Activated CD8-positive, alpha-beta T cell treated with anti-CD3 and anti-CD28 coated beads for 36 hours (primary cell): ENCODE measurements around the gene RAPGEF1. TPM values are rescaled to one million over a fixed set of nuclear protein-coding genes. Genes with fewer than 3 reads are reported as not detected.

ENCODE experiments used
- ATAC-seq: fragments of 200-7000 bp; cut with Tn5 transposase; one replicate; pipeline ENCODE4 v1.10.0; 2021; ENCODE audit warnings: mild to moderate bottlenecking, moderate library complexity
- CTCF ChIA-PET: fragments of 350-600 bp; sonication (Branson Sonifier 250); formaldehyde crosslinking; loops from one replicate; lab custom pipeline; 2021; ENCODE audit warnings: antibody characterized with exemption; lab: Charles Lee
- POLR2A ChIA-PET: fragments of 350-600 bp; sonication (Branson Sonifier 250); formaldehyde crosslinking; loops from one replicate; lab custom pipeline; 2021; ENCODE audit warnings: antibody characterized with exemption; lab: Charles Lee
- DNase-seq: peaks from one replicate; pipeline ENCODE4 v3.0.0-alpha.2; 2020
- H3K27ac Mint-ChIP-seq: one replicate; pipeline ENCODE4 v1.8.0; 2021; ENCODE audit warnings: mild to moderate bottlenecking, mixed read lengths
- H3K27me3 Mint-ChIP-seq: one replicate; pipeline ENCODE4 v1.8.0; 2021; ENCODE audit warnings: mixed read lengths
- H3K36me3 Mint-ChIP-seq: one replicate; pipeline ENCODE4 v1.8.0; 2021; ENCODE audit warnings: low read depth, mixed read lengths
- H3K4me1 Mint-ChIP-seq: one replicate; pipeline ENCODE4 v1.8.0; 2021; ENCODE audit warnings: low read depth, mixed read lengths
- H3K4me3 Mint-ChIP-seq: one replicate; pipeline ENCODE4 v1.8.0; 2021; ENCODE audit warnings: mild to moderate bottlenecking, moderate library complexity, mixed read lengths
- H3K9me3 Mint-ChIP-seq: one replicate; pipeline ENCODE4 v1.8.0; 2021; ENCODE audit warnings: mixed read lengths
- intact Hi-C: fragments of 100-400 bp; cut with micrococcal nuclease; formaldehyde crosslinking; loops from one replicate; pipeline ENCODE4 v1.10.0; 2022
- total RNA-seq, 2 experiments: library from RNA; stranded (reverse); gene quantifications; one replicate each; pipeline ENCODE4 v1.2.3, GENCODE V29; 2021
- TF ChIP-seq, protein P1 (sequence below): fragments of 200-600 bp; IDR thresholded peaks from one replicate; pipeline ENCODE4 v1.8.0; 2022; ENCODE audit warnings: antibody characterized with exemption, mild to moderate bottlenecking

Gene RAPGEF1
- total RNA-seq, 2 experiments from 2014 or later: 84.5 to 85.2 TPM

DNA sequence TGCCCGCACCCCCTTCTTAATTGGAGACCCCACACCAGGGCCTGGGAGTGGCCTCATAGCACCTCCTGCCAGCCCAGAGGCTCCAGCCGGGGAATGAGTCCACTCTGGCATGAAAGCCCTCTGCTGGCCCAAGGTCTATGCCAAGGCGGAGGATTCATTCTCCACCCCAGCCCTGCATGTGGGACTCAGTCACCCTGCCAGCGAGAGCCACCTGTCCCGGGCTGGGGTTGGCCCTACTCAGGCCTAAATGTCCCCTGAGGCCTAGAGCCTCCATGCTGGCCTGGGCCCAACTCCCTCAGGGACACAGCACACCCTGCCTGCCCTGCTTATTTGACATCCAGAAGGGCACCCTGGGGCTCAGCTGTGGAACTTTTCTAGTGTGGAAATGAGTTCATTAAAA, 1.0 kb upstream of the RAPGEF1 start:
- Mint-ChIP-seq H3K36me3 (peaks cover 17% of the 10 kb centered on the region), H3K4me1 (peaks cover 56% of the 10 kb centered on the region), H3K27ac (no peak overlapping the region), H3K27me3 (no peaks in the 10 kb centered on the region), H3K4me3 (peak overlapping the region; percentile 70), H3K9me3 (no peaks in the 10 kb centered on the region)
- no peak for ATAC-seq
- TF ChIP-seq, protein P1, sequence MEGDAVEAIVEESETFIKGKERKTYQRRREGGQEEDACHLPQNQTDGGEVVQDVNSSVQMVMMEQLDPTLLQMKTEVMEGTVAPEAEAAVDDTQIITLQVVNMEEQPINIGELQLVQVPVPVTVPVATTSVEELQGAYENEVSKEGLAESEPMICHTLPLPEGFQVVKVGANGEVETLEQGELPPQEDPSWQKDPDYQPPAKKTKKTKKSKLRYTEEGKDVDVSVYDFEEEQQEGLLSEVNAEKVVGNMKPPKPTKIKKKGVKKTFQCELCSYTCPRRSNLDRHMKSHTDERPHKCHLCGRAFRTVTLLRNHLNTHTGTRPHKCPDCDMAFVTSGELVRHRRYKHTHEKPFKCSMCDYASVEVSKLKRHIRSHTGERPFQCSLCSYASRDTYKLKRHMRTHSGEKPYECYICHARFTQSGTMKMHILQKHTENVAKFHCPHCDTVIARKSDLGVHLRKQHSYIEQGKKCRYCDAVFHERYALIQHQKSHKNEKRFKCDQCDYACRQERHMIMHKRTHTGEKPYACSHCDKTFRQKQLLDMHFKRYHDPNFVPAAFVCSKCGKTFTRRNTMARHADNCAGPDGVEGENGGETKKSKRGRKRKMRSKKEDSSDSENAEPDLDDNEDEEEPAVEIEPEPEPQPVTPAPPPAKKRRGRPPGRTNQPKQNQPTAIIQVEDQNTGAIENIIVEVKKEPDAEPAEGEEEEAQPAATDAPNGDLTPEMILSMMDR: no peak
- ChIA-PET POLR2A (interaction anchor here (1.5 to 2.7 kb wide), 2 partner anchors 14 to 113 kb away, joined by 4 to 9 read pairs; no protein-coding TSS in a partner anchor), CTCF (interaction anchor here (0.7 to 8.4 kb wide), 33 partner anchors 8 to 262 kb away, joined by 3 to 115 read pairs (median 6); no protein-coding TSS in a partner anchor)
- no peak for DNase-seq
- intact Hi-C loops: no loop called here

DNA sequence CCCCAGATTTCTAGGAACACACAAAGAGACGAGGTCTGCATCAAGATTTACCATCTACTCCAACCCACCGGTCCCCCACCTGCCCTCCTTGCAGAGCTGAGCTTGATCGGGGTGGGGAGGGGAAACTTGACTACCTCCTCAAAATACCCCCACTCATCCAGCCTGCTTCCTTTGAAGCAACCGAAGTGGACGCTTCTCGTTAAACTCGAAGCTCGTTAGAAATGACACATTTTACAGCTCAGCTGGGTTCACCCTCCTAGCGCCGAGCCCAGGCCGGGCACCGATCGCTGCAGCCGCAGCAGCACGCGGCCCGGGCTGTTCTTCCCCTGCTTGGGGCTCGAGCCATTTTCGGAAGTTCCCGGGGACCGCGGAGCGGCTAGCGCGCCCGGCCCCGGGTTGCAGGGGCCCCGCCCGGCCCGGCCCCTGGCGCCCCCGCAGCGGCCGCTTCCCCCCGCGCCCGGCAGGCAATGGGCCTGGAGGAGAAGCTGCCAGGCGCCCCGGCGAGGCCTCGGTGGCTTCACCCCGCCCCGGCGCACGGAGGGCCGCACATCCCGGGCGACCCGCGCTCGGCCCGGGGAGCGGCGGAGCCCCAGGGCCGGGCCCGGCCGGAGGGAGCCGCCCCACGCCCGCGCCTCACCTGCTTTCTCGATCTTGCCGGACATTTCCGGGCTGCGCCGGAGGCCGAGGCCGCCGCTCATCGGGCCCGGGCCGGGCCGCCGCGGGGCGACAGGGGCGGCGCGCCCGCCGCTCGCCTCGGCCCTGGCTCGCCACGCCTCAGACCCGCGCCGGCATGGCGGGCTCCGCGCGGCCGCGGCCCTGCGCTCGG, 530 bp downstream of the RAPGEF1 start:
- TF ChIP-seq, protein P1: no peak
- ATAC-seq: peak; percentile 35
- H3K9me3 Mint-ChIP-seq: no peaks in the 10 kb centered on the region
- peaks cover 31% of the 10 kb centered on the region for H3K36me3 Mint-ChIP-seq
- no peaks in the 10 kb centered on the region for H3K27me3 Mint-ChIP-seq
- ChIA-PET CTCF (interaction anchor here (0.7 to 8.4 kb wide), 33 partner anchors 10 to 236 kb away, joined by 3 to 115 read pairs (median 4); partner anchors contain the start of gene POMT1), POLR2A (interaction anchor here (0.9 to 2.7 kb wide), 11 partner anchors 8 to 616 kb away, joined by 3 to 18 read pairs (median 4); partner anchors contain the start of gene SETX)
- H3K4me3 Mint-ChIP-seq: peak overlapping the region; percentile 98
- H3K4me1 Mint-ChIP-seq: peaks cover 60% of the 10 kb centered on the region
- intact Hi-C loops: loop anchor here (10.0 kb wide), 1 partner anchor 485 kb away; no protein-coding TSS in a partner anchor
- DNase-seq: peak; percentile 64
- peak overlapping the region; percentile 94 for H3K27ac Mint-ChIP-seq

DNA sequence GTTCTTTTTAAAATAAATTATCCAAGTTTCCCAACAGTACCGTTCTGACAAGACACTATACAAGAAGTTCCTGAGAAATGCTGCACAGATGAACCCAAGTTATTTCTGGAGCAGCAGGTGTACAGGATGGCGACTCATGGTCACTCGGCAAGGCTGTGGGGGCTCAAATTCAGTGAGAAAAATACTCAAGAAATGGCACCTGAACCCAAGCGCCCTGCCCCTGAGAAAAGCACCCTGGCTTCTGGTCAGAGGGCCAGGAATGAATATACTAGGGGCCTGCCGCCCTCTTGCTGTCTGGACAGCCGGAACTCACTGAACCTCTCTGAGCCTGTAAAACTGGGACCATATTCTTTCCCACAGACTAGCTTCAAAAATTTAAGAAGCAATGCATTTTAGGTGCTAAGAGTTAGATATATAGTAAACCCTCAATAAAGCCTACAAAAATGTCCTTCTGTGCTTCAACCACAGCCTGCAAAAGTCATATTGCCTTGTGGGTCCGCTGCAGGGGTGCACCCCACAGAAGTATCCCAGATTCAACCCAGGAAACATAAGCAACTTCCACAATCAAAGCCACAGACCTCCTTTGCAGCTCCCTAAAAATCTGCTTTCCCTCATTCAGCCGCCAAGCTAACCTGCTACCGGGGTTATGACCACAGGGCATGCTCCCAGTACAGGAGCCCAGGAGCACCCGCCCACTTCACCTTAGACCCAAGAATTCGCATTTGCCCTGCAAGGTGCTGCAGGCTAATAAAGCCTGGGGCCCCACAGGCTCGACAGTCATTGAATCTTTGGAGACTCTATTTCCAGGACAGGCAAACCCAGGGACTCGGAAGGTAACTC, 1.4 kb downstream of the RAPGEF1 start:
- intact Hi-C loops: loop anchor here (10.0 kb wide), 1 partner anchor 484 kb away; no protein-coding TSS in a partner anchor
- ChIA-PET CTCF (interaction anchor here (0.7 to 8.4 kb wide), 24 partner anchors 9 to 236 kb away, joined by 3 to 115 read pairs (median 4); partner anchors contain the start of gene POMT1), POLR2A (interaction anchor here (0.6 to 2.7 kb wide), 10 partner anchors 8 to 147 kb away, joined by 3 to 18 read pairs (median 4); no protein-coding TSS in a partner anchor)
- Mint-ChIP-seq H3K36me3 (peaks cover 33% of the 10 kb centered on the region), H3K4me3 (peak overlapping the region; percentile 98), H3K9me3 (no peaks in the 10 kb centered on the region), H3K4me1 (peaks cover 60% of the 10 kb centered on the region), H3K27me3 (no peaks in the 10 kb centered on the region), H3K27ac (peak overlapping the region; percentile 94)
- ATAC-seq: peak; percentile 5
- TF ChIP-seq, protein P1: no peak
- peak; percentile 29 for DNase-seq

DNA sequence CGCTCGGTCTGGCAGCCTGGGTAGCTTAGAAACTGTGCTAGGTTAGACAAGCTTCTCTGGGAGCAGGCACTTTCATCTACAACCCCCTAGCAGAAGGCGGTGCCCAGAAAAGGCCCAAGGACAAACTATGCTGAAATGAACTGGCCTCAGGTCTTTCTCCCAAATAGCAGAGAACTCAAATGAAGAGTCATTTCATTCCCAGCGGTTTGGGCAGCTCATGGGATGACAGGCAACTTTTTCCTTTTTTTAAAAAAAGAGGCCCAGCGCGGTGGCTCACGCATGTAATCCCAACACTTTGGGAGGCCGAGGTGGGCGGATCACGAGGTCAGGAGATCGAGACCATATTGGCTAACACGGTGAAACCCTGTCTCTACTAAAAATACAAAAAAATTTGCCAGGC, 2.5 kb downstream of the RAPGEF1 start:
- CTCF ChIA-PET: interaction anchor here (1.4 to 5.0 kb wide), 4 partner anchors 8 to 63 kb away, joined by 3 to 65 read pairs (median 18); no protein-coding TSS in a partner anchor
- no peak for DNase-seq
- Mint-ChIP-seq H3K27ac (peak overlapping the region; percentile 92), H3K27me3 (no peaks in the 10 kb centered on the region), H3K4me3 (peak overlapping the region; percentile 52), H3K36me3 (peaks cover 33% of the 10 kb centered on the region), H3K4me1 (peaks cover 63% of the 10 kb centered on the region), H3K9me3 (no peaks in the 10 kb centered on the region)
- TF ChIP-seq, protein P1: no peak
- intact Hi-C loops: loop anchor here (10.0 kb wide), 1 partner anchor 483 kb away; no protein-coding TSS in a partner anchor
- no peak for ATAC-seq
- POLR2A ChIA-PET: interaction anchor here (0.6 to 5.1 kb wide), 6 partner anchors 9 to 78 kb away, joined by 3 to 20 read pairs (median 4); no protein-coding TSS in a partner anchor
